HepG2 (cell line): Measurements from ENCODE around the gene SETD1A. TPM values are rescaled to one million over a fixed set of nuclear protein-coding genes. Genes with fewer than 3 reads are reported as not detected.
A peak's percentile ranks its signal among the peaks of the same experiment; 100 is the strongest.

Experiments
- AGO1 ChIP-seq: fragments of 200-400 bp; formaldehyde crosslinking; IDR thresholded peaks from 2 replicates; pipeline ENCODE4 v1.6.1; 2017; ENCODE audit warnings: mild to moderate bottlenecking, low read depth, low read length, moderate library complexity; ENCODE audit not compliant: poor library complexity, severe bottlenecking
- ARID2 ChIP-seq: sonication (generic); formaldehyde crosslinking; IDR thresholded peaks from 2 replicates; pipeline ENCODE4 v1.8.1; 2022; ENCODE audit warnings: mild to moderate bottlenecking, missing genetic modification reagents, borderline replicate concordance
- CREB1 ChIP-seq, 2 experiments: fragments of 450-650 bp in 1 of 2; IDR thresholded peaks; 2 replicates each; pipeline ENCODE4 v1.6.1; 2016 to 2017; ENCODE audit warnings: control low read depth in 1 of 2, mild to moderate bottlenecking in 1 of 2, missing compliant biosample characterization in 1 of 2, missing genetic modification characterization in 1 of 2
- PCBP1 ChIP-seq: fragments of 200-400 bp; formaldehyde crosslinking; IDR thresholded peaks from 2 replicates; pipeline ENCODE4 v1.6.1; 2017; ENCODE audit warnings: mild to moderate bottlenecking, low read depth, low read length, borderline replicate concordance
- SIN3B ChIP-seq: fragments of 150-350 bp; IDR thresholded peaks from 2 replicates; pipeline ENCODE4 v1.6.1; 2014; ENCODE audit warnings: low read length
- SIX1 ChIP-seq: sonication (generic); formaldehyde crosslinking; IDR thresholded peaks from 2 replicates; pipeline ENCODE4 v1.4.0; 2020; ENCODE audit warnings: missing genetic modification reagents, borderline replicate concordance
- SP2 ChIP-seq: sonication (generic); formaldehyde crosslinking; IDR thresholded peaks from 2 replicates; pipeline ENCODE4 v1.5.1; 2020; ENCODE audit warnings: mild to moderate bottlenecking, missing genetic modification reagents
- ZNF160 ChIP-seq: sonication (generic); formaldehyde crosslinking; IDR thresholded peaks from 2 replicates; pipeline ENCODE4 v1.8.0; 2022; ENCODE audit warnings: mild to moderate bottlenecking, inconsistent platforms, missing genetic modification reagents
- ZNF441 ChIP-seq: sonication (generic); formaldehyde crosslinking; IDR thresholded peaks from 2 replicates; pipeline ENCODE4 v1.7.0; 2021; ENCODE audit warnings: missing genetic modification reagents, borderline replicate concordance
- ZNF501 ChIP-seq: sonication (generic); formaldehyde crosslinking; IDR thresholded peaks from 2 replicates; pipeline ENCODE4 v1.5.1; 2020; ENCODE audit warnings: mild to moderate bottlenecking, moderate library complexity, missing genetic modification reagents
- ZNF780A ChIP-seq: sonication (generic); formaldehyde crosslinking; IDR thresholded peaks from 2 replicates; pipeline ENCODE4 v1.8.0; 2022; ENCODE audit warnings: mild to moderate bottlenecking, missing genetic modification reagents, moderate library complexity
- ZNF850 ChIP-seq: sonication (generic); formaldehyde crosslinking; conservative IDR thresholded peaks from 2 replicates; pipeline ENCODE4 v1.9.0; 2021; ENCODE audit warnings: mild to moderate bottlenecking, missing genetic modification reagents
- ZNF878 ChIP-seq: sonication (generic); formaldehyde crosslinking; IDR thresholded peaks from 2 replicates; pipeline ENCODE4 v1.8.1; 2023; ENCODE audit warnings: mild to moderate bottlenecking, missing genetic modification reagents, moderate library complexity
- ZZZ3 ChIP-seq: sonication (generic); formaldehyde crosslinking; IDR thresholded peaks from 2 replicates; pipeline ENCODE4 v1.4.0; 2020; ENCODE audit warnings: missing genetic modification reagents, mild to moderate bottlenecking, borderline replicate concordance
- polyA plus RNA-seq, 8 experiments: library from polyadenylated mRNA; depleted of rRNA in 3 of 8; stranded (reverse) in 7 of 8; unstranded in 1 of 8; fragments of >200 nt; fragmentation: Illumina TruSeq in 4 of 8; extraction: Trizol in 4 of 8; gene quantifications; 2 replicates each; pipeline versions ENCODE4 v1.2.1 to v1.2.3, GENCODE V29; 2011 to 2016; ENCODE audit warnings: low read depth in 4 of 8, missing spikeins in 1 of 8, mixed read lengths in 1 of 8; ENCODE audit not compliant: insufficient read depth in 1 of 8
- total RNA-seq, 5 experiments: library from RNA; depleted of rRNA; stranded (reverse); fragments of >200 nt; fragmentation: Illumina TruSeq; extraction: Trizol; gene quantifications; 2 replicates each; pipeline ENCODE4 v1.2.3, GENCODE V29; 2016; ENCODE audit warnings: low read depth in 1 of 5
- TF ChIP-seq, protein P1 (sequence below): sonication (generic); formaldehyde crosslinking; IDR thresholded peaks from 2 replicates; pipeline ENCODE4 v1.4.0; 2020; ENCODE audit warnings: missing genetic modification reagents
- TF ChIP-seq, protein P2 (sequence below): fragments of 450-650 bp; IDR thresholded peaks from 2 replicates; pipeline ENCODE4 v1.6.1; 2017; ENCODE audit warnings: mild to moderate bottlenecking
- TF ChIP-seq, protein P3 (sequence below): sonication (generic); formaldehyde crosslinking; IDR thresholded peaks from 2 replicates; pipeline ENCODE4 v1.8.0; 2022; ENCODE audit warnings: missing genetic modification reagents, mild to moderate bottlenecking, moderate library complexity, borderline replicate concordance
- TF ChIP-seq, protein P4 (sequence below): IDR thresholded peaks from 2 replicates; pipeline ENCODE4 v1.6.1; 2012; ENCODE audit warnings: inconsistent platforms

SETD1A gene
- total and polyA plus RNA-seq, 2 of the 13 experiments (the other 11 are each of a cell fraction or from before 2014, with no cell fraction given), result 3.8 to 5.6 TPM

GRCh38 chr16:30997725-30998711 is 40.5 kb downstream of the SETD1A start (continued):
- TF ChIP-seq, protein P1, sequence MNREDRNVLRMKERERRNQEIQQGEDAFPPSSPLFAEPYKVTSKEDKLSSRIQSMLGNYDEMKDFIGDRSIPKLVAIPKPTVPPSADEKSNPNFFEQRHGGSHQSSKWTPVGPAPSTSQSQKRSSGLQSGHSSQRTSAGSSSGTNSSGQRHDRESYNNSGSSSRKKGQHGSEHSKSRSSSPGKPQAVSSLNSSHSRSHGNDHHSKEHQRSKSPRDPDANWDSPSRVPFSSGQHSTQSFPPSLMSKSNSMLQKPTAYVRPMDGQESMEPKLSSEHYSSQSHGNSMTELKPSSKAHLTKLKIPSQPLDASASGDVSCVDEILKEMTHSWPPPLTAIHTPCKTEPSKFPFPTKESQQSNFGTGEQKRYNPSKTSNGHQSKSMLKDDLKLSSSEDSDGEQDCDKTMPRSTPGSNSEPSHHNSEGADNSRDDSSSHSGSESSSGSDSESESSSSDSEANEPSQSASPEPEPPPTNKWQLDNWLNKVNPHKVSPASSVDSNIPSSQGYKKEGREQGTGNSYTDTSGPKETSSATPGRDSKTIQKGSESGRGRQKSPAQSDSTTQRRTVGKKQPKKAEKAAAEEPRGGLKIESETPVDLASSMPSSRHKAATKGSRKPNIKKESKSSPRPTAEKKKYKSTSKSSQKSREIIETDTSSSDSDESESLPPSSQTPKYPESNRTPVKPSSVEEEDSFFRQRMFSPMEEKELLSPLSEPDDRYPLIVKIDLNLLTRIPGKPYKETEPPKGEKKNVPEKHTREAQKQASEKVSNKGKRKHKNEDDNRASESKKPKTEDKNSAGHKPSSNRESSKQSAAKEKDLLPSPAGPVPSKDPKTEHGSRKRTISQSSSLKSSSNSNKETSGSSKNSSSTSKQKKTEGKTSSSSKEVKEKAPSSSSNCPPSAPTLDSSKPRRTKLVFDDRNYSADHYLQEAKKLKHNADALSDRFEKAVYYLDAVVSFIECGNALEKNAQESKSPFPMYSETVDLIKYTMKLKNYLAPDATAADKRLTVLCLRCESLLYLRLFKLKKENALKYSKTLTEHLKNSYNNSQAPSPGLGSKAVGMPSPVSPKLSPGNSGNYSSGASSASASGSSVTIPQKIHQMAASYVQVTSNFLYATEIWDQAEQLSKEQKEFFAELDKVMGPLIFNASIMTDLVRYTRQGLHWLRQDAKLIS (CRISPR knock-in tag), result no peak; the same call in none of the 2 replicates
- TF ChIP-seq ZNF501 (CRISPR knock-in tag) (no peak), ZNF160 (CRISPR knock-in tag) (peak; percentile 16; the same call in 1 of the 2 replicates), ZNF878 (CRISPR knock-in tag) (no peak), ZNF441 (CRISPR knock-in tag) (peak; percentile 42; the same call in 1 of the 2 replicates), SIN3B (no peak), ZNF780A (CRISPR knock-in tag) (no peak), ZNF850 (no peak), ZZZ3 (no peak; the same call in 1 of the 2 replicates), CREB1 (IDR thresholded peaks at IDR 0.05) (no peak), CREB1 (CRISPR knock-in tag; IDR thresholded peaks at IDR 0.05) (no peak), SIX1 (CRISPR knock-in tag) (0 out of 2 replicates have a peak, but pooled peaks have one; percentile 0), AGO1 (no peak), ARID2 (CRISPR knock-in tag) (no peak), PCBP1 (no peak), SP2 (CRISPR knock-in tag) (no peak)
- TF ChIP-seq, protein P2, sequence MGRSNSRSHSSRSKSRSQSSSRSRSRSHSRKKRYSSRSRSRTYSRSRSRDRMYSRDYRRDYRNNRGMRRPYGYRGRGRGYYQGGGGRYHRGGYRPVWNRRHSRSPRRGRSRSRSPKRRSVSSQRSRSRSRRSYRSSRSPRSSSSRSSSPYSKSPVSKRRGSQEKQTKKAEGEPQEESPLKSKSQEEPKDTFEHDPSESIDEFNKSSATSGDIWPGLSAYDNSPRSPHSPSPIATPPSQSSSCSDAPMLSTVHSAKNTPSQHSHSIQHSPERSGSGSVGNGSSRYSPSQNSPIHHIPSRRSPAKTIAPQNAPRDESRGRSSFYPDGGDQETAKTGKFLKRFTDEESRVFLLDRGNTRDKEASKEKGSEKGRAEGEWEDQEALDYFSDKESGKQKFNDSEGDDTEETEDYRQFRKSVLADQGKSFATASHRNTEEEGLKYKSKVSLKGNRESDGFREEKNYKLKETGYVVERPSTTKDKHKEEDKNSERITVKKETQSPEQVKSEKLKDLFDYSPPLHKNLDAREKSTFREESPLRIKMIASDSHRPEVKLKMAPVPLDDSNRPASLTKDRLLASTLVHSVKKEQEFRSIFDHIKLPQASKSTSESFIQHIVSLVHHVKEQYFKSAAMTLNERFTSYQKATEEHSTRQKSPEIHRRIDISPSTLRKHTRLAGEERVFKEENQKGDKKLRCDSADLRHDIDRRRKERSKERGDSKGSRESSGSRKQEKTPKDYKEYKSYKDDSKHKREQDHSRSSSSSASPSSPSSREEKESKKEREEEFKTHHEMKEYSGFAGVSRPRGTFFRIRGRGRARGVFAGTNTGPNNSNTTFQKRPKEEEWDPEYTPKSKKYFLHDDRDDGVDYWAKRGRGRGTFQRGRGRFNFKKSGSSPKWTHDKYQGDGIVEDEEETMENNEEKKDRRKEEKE, result no peak
- TF ChIP-seq, protein P3, sequence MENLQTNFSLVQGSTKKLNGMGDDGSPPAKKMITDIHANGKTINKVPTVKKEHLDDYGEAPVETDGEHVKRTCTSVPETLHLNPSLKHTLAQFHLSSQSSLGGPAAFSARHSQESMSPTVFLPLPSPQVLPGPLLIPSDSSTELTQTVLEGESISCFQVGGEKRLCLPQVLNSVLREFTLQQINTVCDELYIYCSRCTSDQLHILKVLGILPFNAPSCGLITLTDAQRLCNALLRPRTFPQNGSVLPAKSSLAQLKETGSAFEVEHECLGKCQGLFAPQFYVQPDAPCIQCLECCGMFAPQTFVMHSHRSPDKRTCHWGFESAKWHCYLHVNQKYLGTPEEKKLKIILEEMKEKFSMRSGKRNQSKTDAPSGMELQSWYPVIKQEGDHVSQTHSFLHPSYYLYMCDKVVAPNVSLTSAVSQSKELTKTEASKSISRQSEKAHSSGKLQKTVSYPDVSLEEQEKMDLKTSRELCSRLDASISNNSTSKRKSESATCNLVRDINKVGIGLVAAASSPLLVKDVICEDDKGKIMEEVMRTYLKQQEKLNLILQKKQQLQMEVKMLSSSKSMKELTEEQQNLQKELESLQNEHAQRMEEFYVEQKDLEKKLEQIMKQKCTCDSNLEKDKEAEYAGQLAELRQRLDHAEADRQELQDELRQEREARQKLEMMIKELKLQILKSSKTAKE, result 0 out of 2 replicates have a peak, but pooled peaks have one; percentile 7
- TF ChIP-seq, protein P4, sequence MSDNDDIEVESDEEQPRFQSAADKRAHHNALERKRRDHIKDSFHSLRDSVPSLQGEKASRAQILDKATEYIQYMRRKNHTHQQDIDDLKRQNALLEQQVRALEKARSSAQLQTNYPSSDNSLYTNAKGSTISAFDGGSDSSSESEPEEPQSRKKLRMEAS, result no peak; the same call in 1 of the 2 replicates
